DND-41 (cell line): Measurements from ENCODE around the gene ANXA4.

Experiments
- CTCF ChIP-seq: IDR thresholded peaks from 2 replicates; pipeline ENCODE4 v1.5.1; 2012; ENCODE audit warnings: borderline replicate concordance, low read length, moderate library complexity, mild to moderate bottlenecking; ENCODE audit not compliant: poor library complexity, severe bottlenecking; ENCODE audit errors: extremely low read depth
- EZH2 ChIP-seq: IDR thresholded peaks from 3 replicates; pipeline ENCODE4 v1.6.1; 2012; ENCODE audit warnings: borderline replicate concordance, low read depth, mild to moderate bottlenecking, moderate library complexity, low read length, inconsistent platforms; ENCODE audit not compliant: severe bottlenecking

GRCh38 chr2:69766014-69766413 lies 24.1 kb downstream of the ANXA4 start:
- TF ChIP-seq CTCF: no peak
- no peak for TF ChIP-seq EZH2
